Prostate gland (tissue), 2 donors: ENCODE data around the gene PHF21B. TPM values are rescaled to one million over a fixed set of nuclear protein-coding genes. Genes with fewer than 3 reads are reported as not detected.

ENCODE experiments used
- DNase-seq: peaks from one replicate; pipeline ENCODE4 v3.0.0-alpha.2; 2019; ENCODE audit warnings: low spot score
- H3K27ac ChIP-seq, 2 donors: fragments of 200-600 bp; sonication (generic); 2 replicates each; pipeline ENCODE4 v1.5.1; 2017 to 2019
- H3K27me3 ChIP-seq: fragments of 200-600 bp; sonication (generic); replicated peaks from 2 replicates; pipeline ENCODE4 v1.5.1; 2019; ENCODE audit not compliant: insufficient read depth
- H3K36me3 ChIP-seq, 2 donors: fragments of 200-600 bp; sonication (generic); 1 replicate in 1 of 2; 2 replicates in 1 of 2; pipeline versions ENCODE4 v1.5.1 to v1.8.1; 2017 to 2019
- H3K4me1 ChIP-seq: fragments of 200-600 bp; sonication (generic); replicated peaks from 2 replicates; pipeline ENCODE4 v1.5.1; 2019
- H3K4me3 ChIP-seq, 2 donors: fragments of 200-600 bp; sonication (generic); 2 replicates each; pipeline ENCODE4 v1.5.1; 2017 to 2019
- H3K9me3 ChIP-seq: fragments of 200-600 bp; sonication (generic); 2 replicates; pipeline ENCODE4 v1.5.1; 2017
- CTCF ChIP-seq, 4 experiments: fragments of 200-600 bp in 2 of 4; fragments of 450-650 bp in 2 of 4; sonication (generic) in 2 of 4; IDR thresholded peaks; 1 replicate in 3 of 4; 2 replicates in 1 of 4; pipeline ENCODE4 v1.5.1; 2016 to 2019; ENCODE audit warnings: antibody characterized with exemption in 4 of 4, mild to moderate bottlenecking in 2 of 4, moderate library complexity in 2 of 4
- POLR2A ChIP-seq: fragments of 450-650 bp; IDR thresholded peaks from one replicate; pipeline ENCODE4 v1.6.1; 2016; ENCODE audit warnings: antibody characterized with exemption, mild to moderate bottlenecking
- POLR2AphosphoS5 ChIP-seq: sonication (generic); formaldehyde crosslinking; IDR thresholded peaks from one replicate; pipeline ENCODE4 v1.6.1; 2017; ENCODE audit warnings: antibody characterized with exemption
- WGBS: methylation state at CpG from one replicate; pipeline ENCODE4 v1.1.5; 2018; 5-methylcytosine and 5-hydroxymethylcytosine counted together
- intact Hi-C: fragments of 100-400 bp; cut with DNase I; formaldehyde crosslinking; loops from one replicate; pipeline ENCODE4 v1.14.2; 2022
- total RNA-seq, 2 donors: library from RNA; depleted of rRNA; stranded (reverse); fragments of >200 nt; gene quantifications; one replicate each; pipeline ENCODE4 v1.1.0, GENCODE V29; 2016

Gene PHF21B
- total RNA-seq, 2 donors from 2014 or later, result 9.7 to 27.3 TPM

DNA sequence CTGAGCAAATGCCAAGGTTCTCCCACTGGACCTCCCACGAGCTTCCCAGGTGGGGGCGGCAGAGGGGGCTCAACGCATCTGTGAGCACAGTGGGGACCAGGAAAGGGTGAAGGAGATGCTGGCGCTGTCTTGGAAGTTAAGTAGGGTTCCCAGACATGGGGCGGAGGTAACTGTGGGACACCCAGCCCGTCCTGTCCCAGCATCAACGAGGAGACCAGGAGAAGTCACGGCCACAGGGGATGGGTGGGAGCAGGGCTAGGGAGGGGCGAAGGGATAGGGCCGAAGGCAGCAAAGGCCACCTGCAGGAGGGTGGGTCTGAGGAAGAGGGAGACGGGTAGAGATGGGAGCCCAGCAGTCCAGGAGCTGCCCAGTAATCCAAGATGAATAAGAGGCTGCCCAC, 70.4 kb downstream of the PHF21B start:
- Histone ChIP-seq H3K27me3 (no peaks in the 10 kb centered on the region), H3K4me1 (no peaks in the 10 kb centered on the region), H3K4me3 (no peak overlapping the region), H3K9me3 (no peaks in the 10 kb centered on the region), H3K36me3 (no peaks in the 10 kb centered on the region), H3K27ac (no peak overlapping the region)
- TF ChIP-seq POLR2AphosphoS5 (no peak), CTCF (IDR thresholded peaks at IDR 0.05) (no peak), POLR2A (no peak)
- intact Hi-C loops, result no loop called here
- DNase-seq, result no peak
- 80% methylated on average over 11 of the region's 11 CpGs for WGBS

- Histone ChIP-seq H3K36me3 (no peaks in the 10 kb centered on the region), H3K9me3 (no peaks in the 10 kb centered on the region), H3K27me3 (no peaks in the 10 kb centered on the region), H3K27ac (no peak overlapping the region), H3K4me3 (no peak overlapping the region), H3K4me1 (no peaks in the 10 kb centered on the region)
- intact Hi-C loops, result no loop called here
- 71% methylated on average over 14 of the region's 14 CpGs for WGBS
- DNase-seq, result no peak
- TF ChIP-seq POLR2A (no peak), CTCF (IDR thresholded peaks at IDR 0.05) (no peak), POLR2AphosphoS5 (no peak)
These were observed 70.9 kb downstream of the PHF21B start for GRCh38 chr22:44938886-44939285.

GRCh38 chr22:44937216-44937615, 72.6 kb downstream of the PHF21B start:
- DNase-seq, result no peak
- TF ChIP-seq POLR2A (no peak), CTCF (IDR thresholded peaks at IDR 0.05) (no peak), POLR2AphosphoS5 (no peak)
- WGBS, result 86% methylated on average over 8 of the region's 8 CpGs
- Histone ChIP-seq H3K4me1 (no peaks in the 10 kb centered on the region), H3K27ac (no peak overlapping the region), H3K4me3 (no peak overlapping the region), H3K9me3 (no peaks in the 10 kb centered on the region), H3K27me3 (no peaks in the 10 kb centered on the region), H3K36me3 (no peaks in the 10 kb centered on the region)
- intact Hi-C loops, result no loop called here

GRCh38 chr22:44936201-44936600, 73.6 kb downstream of the PHF21B start:
- H3K4me3 ChIP-seq, result no peak overlapping the region
- no peaks in the 10 kb centered on the region for H3K27me3 ChIP-seq
- intact Hi-C loops, result no loop called here
- TF ChIP-seq POLR2A (no peak), POLR2AphosphoS5 (no peak), CTCF (IDR thresholded peaks at IDR 0.05) (no peak)
- H3K27ac ChIP-seq, result no peak overlapping the region
- DNase-seq, result no peak
- no peaks in the 10 kb centered on the region for H3K36me3 ChIP-seq
- 86% methylated on average over 16 of the region's 16 CpGs for WGBS
- H3K9me3 ChIP-seq, result no peaks in the 10 kb centered on the region
- no peaks in the 10 kb centered on the region for H3K4me1 ChIP-seq

GRCh38 chr22:44935724-44936123, 74.1 kb downstream of the PHF21B start:
- TF ChIP-seq POLR2AphosphoS5 (no peak), CTCF (IDR thresholded peaks at IDR 0.05) (no peak), POLR2A (no peak)
- 81% methylated on average over 11 of the region's 11 CpGs for WGBS
- Histone ChIP-seq H3K27ac (no peak overlapping the region), H3K27me3 (no peaks in the 10 kb centered on the region), H3K4me3 (no peak overlapping the region), H3K36me3 (no peaks in the 10 kb centered on the region), H3K4me1 (no peaks in the 10 kb centered on the region), H3K9me3 (no peaks in the 10 kb centered on the region)
- intact Hi-C loops, result no loop called here
- no peak for DNase-seq
